BE2C (cell line): ENCODE data around the gene GPR33. TPM values are rescaled to one million over a fixed set of nuclear protein-coding genes. Genes with fewer than 3 reads are reported as not detected.

ENCODE experiments used
- DNase-seq: peaks from one replicate; pipeline ENCODE4 v3.0.0-alpha.2; 2020
- H3K27me3 ChIP-seq: fragments of 250-450 bp; sonication (Bioruptor Pico); 2 replicates; pipeline ENCODE4 v1.5.1; 2020; ENCODE audit warnings: mild to moderate bottlenecking
- H3K36me3 ChIP-seq: fragments of 250-450 bp; sonication (Bioruptor Pico); 2 replicates; pipeline ENCODE4 v1.5.1; 2020; ENCODE audit warnings: mild to moderate bottlenecking
- H3K4me1 ChIP-seq: fragments of 250-450 bp; sonication (Bioruptor Pico); 2 replicates; pipeline ENCODE4 v1.5.1; 2020
- H3K4me3 ChIP-seq: 2 replicates; pipeline ENCODE4 v1.5.1; 2011; ENCODE audit warnings: low read depth, low read length
- H3K9me3 ChIP-seq: fragments of 250-450 bp; sonication (Bioruptor Pico); 2 replicates; pipeline ENCODE4 v1.5.1; 2020
- CTCF ChIP-seq: IDR thresholded peaks from 2 replicates; pipeline ENCODE4 v1.5.1; 2012; ENCODE audit warnings: mild to moderate bottlenecking, low read depth, low read length
- polyA plus RNA-seq: library from polyadenylated mRNA; unstranded; fragments of >200 nt; gene quantifications from one replicate; pipeline ENCODE4 v1.2.1, GENCODE V29; 2012; ENCODE audit warnings: low read depth, missing spikeins; ENCODE audit not compliant: insufficient read length, insufficient read depth

The GPR33 gene
- not detected for polyA plus RNA-seq

GRCh38 chr14:31487886-31488285 lies at the start of gene GPR33:
GPR33 (minus strand) TSS chr14:31488039; CDS start chr14:31483965, 4,074 bp downstream.
- Histone ChIP-seq H3K4me3 (no peak within 1 kb of the TSS), H3K4me1 (no peaks in the 10 kb centered on the region), H3K36me3 (no peaks in the 10 kb centered on the region), H3K9me3 (no peaks in the 10 kb centered on the region), H3K27me3 (no peaks in the 10 kb centered on the region)
- no peak for TF ChIP-seq CTCF
- no peak for DNase-seq

- TF ChIP-seq CTCF = no peak
- Histone ChIP-seq H3K9me3 (no peaks in the 10 kb centered on the region), H3K4me1 (no peaks in the 10 kb centered on the region), H3K27me3 (no peaks in the 10 kb centered on the region), H3K4me3 (no peak overlapping the region), H3K36me3 (no peaks in the 10 kb centered on the region)
- no peak for DNase-seq
Observed at GRCh38 chr14:31536201-31536960, 48.5 kb upstream of the GPR33 start.

GRCh38 chr14:31530136-31530535 lies 42.3 kb upstream of the GPR33 start:
- Histone ChIP-seq H3K4me3 (no peak overlapping the region), H3K4me1 (no peaks in the 10 kb centered on the region), H3K9me3 (no peaks in the 10 kb centered on the region), H3K27me3 (peaks cover 5% of the 10 kb centered on the region; the same call in 1 of the 2 replicates), H3K36me3 (no peaks in the 10 kb centered on the region)
- no peak for TF ChIP-seq CTCF
- DNase-seq = no peak

- Histone ChIP-seq H3K36me3 (no peaks in the 10 kb centered on the region), H3K4me3 (no peak overlapping the region), H3K9me3 (no peaks in the 10 kb centered on the region), H3K27me3 (peaks cover 5% of the 10 kb centered on the region; the same call in 1 of the 2 replicates), H3K4me1 (no peaks in the 10 kb centered on the region)
- DNase-seq = no peak
- no peak for TF ChIP-seq CTCF
Observed at GRCh38 chr14:31529053-31529452, 41.2 kb upstream of the GPR33 start.

- peaks cover 5% of the 10 kb centered on the region; the same call in 1 of the 2 replicates for H3K27me3 ChIP-seq
Observed at GRCh38 chr14:31527546-31527945, 39.7 kb upstream of the GPR33 start.

More at GRCh38 chr14:31527546-31527945, 39.7 kb upstream of the GPR33 start:
- Histone ChIP-seq H3K9me3 (no peaks in the 10 kb centered on the region), H3K4me3 (no peak overlapping the region), H3K4me1 (no peaks in the 10 kb centered on the region), H3K36me3 (no peaks in the 10 kb centered on the region)
- DNase-seq = no peak
- no peak for TF ChIP-seq CTCF
